Measurements from ENCODE around the gene DNAJB11.
A peak's percentile ranks its signal among the peaks of the same experiment; 100 is the strongest.
"Not testable (repeated sequence)": the region's sequence is repeated elsewhere in the genome, so short reads cannot be mapped to it uniquely, and the experiment has no call there.

DNAJB11 gene

GRCh38 chr3:186570096-186570940 is at the start of gene DNAJB11:
Gene DNAJB11 (plus strand): TSS chr3:186570720. CDS start chr3:186570898, 178 bp downstream.
- peak; percentile 98 for DNase-seq

GRCh38 chr3:186520957-186521842 is 49.3 kb upstream of the DNAJB11 start:
- DNase-seq, result no peak

GRCh38 chr3:186523022-186523421 is 47.5 kb upstream of the DNAJB11 start:
- no peak for DNase-seq

GRCh38 chr3:186523434-186523833 is 47.1 kb upstream of the DNAJB11 start:
- DNase-seq, result no peak

GRCh38 chr3:186524616-186525015 is 45.9 kb upstream of the DNAJB11 start:
- no peak for DNase-seq

GRCh38 chr3:186525369-186526255 is 44.9 kb upstream of the DNAJB11 start:
- no peak for DNase-seq

GRCh38 chr3:186526256-186526606 is 44.3 kb upstream of the DNAJB11 start:
- DNase-seq, result no peak

- no peak for DNase-seq
These were observed 41.1 kb upstream of the DNAJB11 start for GRCh38 chr3:186529201-186529999.

GRCh38 chr3:186530415-186530814 is 40.1 kb upstream of the DNAJB11 start:
- no peak for DNase-seq

- not testable (repeated sequence) for DNase-seq
These were observed 38.8 kb upstream of the DNAJB11 start for GRCh38 chr3:186531694-186532093.

GRCh38 chr3:186532598-186533072 is 37.9 kb upstream of the DNAJB11 start:
- DNase-seq, result no peak

- DNase-seq, result no peak
These were observed 36.3 kb upstream of the DNAJB11 start for GRCh38 chr3:186534113-186534669.

GRCh38 chr3:186536883-186537844 is 33.4 kb upstream of the DNAJB11 start:
- DNase-seq, result no peak

- no peak for DNase-seq
These were observed 31.7 kb upstream of the DNAJB11 start for GRCh38 chr3:186538779-186539178.

GRCh38 chr3:186540221-186540834 is 30.2 kb upstream of the DNAJB11 start:
- DNase-seq, result peak; percentile 78

GRCh38 chr3:186540835-186541226 is 29.7 kb upstream of the DNAJB11 start:
- no peak for DNase-seq

GRCh38 chr3:186544281-186544680 is 26.2 kb upstream of the DNAJB11 start, which contains the start of gene CRYGS:
Gene CRYGS (minus strand): TSS chr3:186544380. CDS start chr3:186544326, 54 bp downstream.
- no peak for DNase-seq

GRCh38 chr3:186549497-186549896 is 21.0 kb upstream of the DNAJB11 start:
- DNase-seq, result no peak

- no peak for DNase-seq
These were observed 19.1 kb upstream of the DNAJB11 start for GRCh38 chr3:186551387-186551786.
